ENCODE measurements around the gene MLLT1. TPM values are rescaled to one million over a fixed set of nuclear protein-coding genes. Genes with fewer than 3 reads are reported as not detected.

The MLLT1 gene
- total and polyA plus RNA-seq, 10 of the 15 experiments (the other 5 are each of a cell fraction or from before 2014, with no cell fraction given), result 0.16 to 61.1 (median 8.5) TPM

DNA sequence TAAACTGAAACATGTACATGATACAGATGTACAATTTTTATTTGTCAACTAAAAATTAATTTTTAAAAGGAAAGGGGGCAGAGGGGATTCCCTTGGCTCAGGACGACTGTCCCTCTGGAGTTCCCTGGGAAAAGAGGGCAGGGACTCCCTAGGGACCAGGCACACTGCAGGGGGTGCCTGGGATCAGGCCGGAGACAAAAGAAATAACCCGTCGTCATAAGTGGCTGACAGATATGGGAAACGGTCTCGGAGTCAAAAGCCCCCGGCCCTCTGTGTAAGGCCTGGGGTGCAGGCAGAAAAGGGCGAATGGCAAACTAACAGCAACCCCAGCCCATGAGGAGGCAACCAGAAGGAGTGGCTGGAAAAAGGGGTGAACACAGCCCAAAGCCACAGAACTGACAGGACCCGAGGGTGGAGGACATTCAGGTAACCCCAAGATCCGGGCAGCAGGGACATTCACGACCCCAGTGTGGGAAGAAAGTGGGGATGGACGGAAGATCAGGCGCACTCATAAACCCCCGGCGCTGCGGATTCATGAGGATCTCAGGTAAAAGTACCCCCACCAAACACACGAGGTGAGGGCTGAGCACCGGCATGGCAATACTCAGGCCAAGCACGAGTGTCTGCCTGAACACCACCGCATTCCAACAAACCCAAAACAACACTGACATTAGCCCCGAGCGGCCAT is 6.7 kb downstream of the MLLT1 start:
- ChIA-PET RAD21 (ENCODE audit: unreplicated experiment) (no interaction called here), POLR2A (no interaction called here), SMC1A (ENCODE audit: uncharacterized antibody, unreplicated experiment) (no interaction called here), CTCF (no interaction called here)
- Histone ChIP-seq H3K27ac (ENCODE audit: control insufficient read depth, insufficient read depth) (no peak overlapping the region), H3K9ac (ENCODE audit: control insufficient read depth, insufficient read depth, low read length) (no peak overlapping the region), H3K79me2 (ENCODE audit: control insufficient read depth, insufficient read depth, low read length) (peaks cover 46% of the 10 kb centered on the region), H3K4me3 (no peak overlapping the region), H3K36me3 (ENCODE audit: control insufficient read depth in 2 of 2, insufficient read depth in 2 of 2, low read length in 1 of 2) (peaks cover 0 to 8% of the 10 kb centered on the region in 2 experiments; a peak in 3 of 4 replicates), H2AFZ (ENCODE audit: control insufficient read depth, low read depth, low read length) (no peak overlapping the region), H3K9me3 (replicated peaks; ENCODE audit: control insufficient read depth, insufficient read depth, low read length) (no peaks in the 10 kb centered on the region), H3K4me2 (ENCODE audit: control insufficient read depth, insufficient read depth) (no peak overlapping the region), H3K27me3 (replicated peaks in 1 of 2; ENCODE audit: control insufficient read depth in 2 of 2, insufficient read depth in 2 of 2, low read length in 1 of 2) (no peaks in the 10 kb centered on the region), H4K20me1 (ENCODE audit: control insufficient read depth, insufficient read depth) (no peaks in the 10 kb centered on the region; the same call in 1 of the 2 replicates), H3K4me1 (ENCODE audit: control insufficient read depth, insufficient read depth, low read length) (peaks cover 5% of the 10 kb centered on the region; the same call in 1 of the 2 replicates)
- intact Hi-C loops (cut with micrococcal nuclease; ENCODE audit: unreplicated experiment) (no loop called here), in situ Hi-C loops (cut with MboI) (no loop called here)
- no peak for ATAC-seq
- no peak for DNase-seq (ENCODE audit: low read depth, low spot score)
- FAIRE-seq, result no peak
- no TSS peak for BruUV-seq (replicated peaks)
- TF ChIP-seq GABPA (IDR thresholded peaks at IDR 0.05; ENCODE audit: low read depth) (no peak), POLR2A (IDR thresholded peaks at IDR 0.05; ENCODE audit: low read depth, low read length) (no peak), FOXM1 (IDR thresholded peaks at IDR 0.05; ENCODE audit: low read depth, low read length) (no peak), CEBPB (IDR thresholded peaks at IDR 0.05; ENCODE audit: borderline replicate concordance in 1 of 2, low read depth in 2 of 2, low read length in 2 of 2) (no peak), ZNF687 (IDR thresholded peaks at IDR 0.05) (no peak), NFYB (IDR thresholded peaks at IDR 0.05; ENCODE audit: insufficient read depth, low read depth, low read length) (no peak), BCLAF1 (IDR thresholded peaks at IDR 0.05) (no peak)
- WGBS (ENCODE audit: insufficient coverage, insufficient replicate concordance, low lambda C conversion rate, missing lambda C conversion rate), result 94% methylated on average over 22 of the region's 22 CpGs
